Hepatocyte (in vitro differentiated cells): ENCODE results near the gene FIBP. TPM values are rescaled to one million over a fixed set of nuclear protein-coding genes. Genes with fewer than 3 reads are reported as not detected.

ENCODE experiments used
- DNase-seq: peaks from one replicate; pipeline ENCODE4 v3.0.0-alpha.2; 2016; ENCODE audit warnings: low spot score
- H2AFZ ChIP-seq: fragments of 200-600 bp; sonication (generic); 2 replicates; pipeline ENCODE4 v1.6.0; 2016; ENCODE audit warnings: antibody characterized with exemption, mild to moderate bottlenecking
- H3K27ac ChIP-seq: fragments of 200-600 bp; sonication (generic); 2 replicates; pipeline ENCODE4 v1.5.1; 2016; ENCODE audit warnings: mild to moderate bottlenecking
- H3K27me3 ChIP-seq: fragments of 200-600 bp; sonication (generic); 2 replicates; pipeline ENCODE4 v1.6.1; 2016
- H3K36me3 ChIP-seq: fragments of 200-600 bp; sonication (generic); replicated peaks from 2 replicates; pipeline ENCODE4 v1.5.1; 2016; ENCODE audit warnings: low read depth; ENCODE audit not compliant: insufficient read depth
- H3K4me1 ChIP-seq: fragments of 200-600 bp; sonication (generic); 2 replicates; pipeline ENCODE4 v1.5.1; 2016; ENCODE audit warnings: mild to moderate bottlenecking, moderate library complexity; ENCODE audit not compliant: insufficient read depth
- H3K4me2 ChIP-seq: fragments of 200-600 bp; sonication (generic); 2 replicates; pipeline ENCODE4 v1.6.0; 2016
- H3K4me3 ChIP-seq: fragments of 200-600 bp; sonication (generic); 2 replicates; pipeline ENCODE4 v1.5.1; 2016; ENCODE audit warnings: mild to moderate bottlenecking
- H3K79me2 ChIP-seq: fragments of 200-600 bp; sonication (generic); 2 replicates; pipeline ENCODE4 v1.6.0; 2017; ENCODE audit warnings: mild to moderate bottlenecking
- H3K9me2 ChIP-seq: fragments of 200-600 bp; sonication (generic); replicated peaks from 2 replicates; pipeline ENCODE4 v1.6.0; 2017; ENCODE audit warnings: mild to moderate bottlenecking; ENCODE audit not compliant: insufficient read depth
- H3K9me3 ChIP-seq: fragments of 200-600 bp; sonication (generic); 2 replicates; pipeline ENCODE4 v1.5.1; 2016; ENCODE audit warnings: low read depth, mild to moderate bottlenecking
- H4K20me1 ChIP-seq: fragments of 200-600 bp; sonication (generic); 2 replicates; pipeline ENCODE4 v1.6.0; 2016; ENCODE audit warnings: mild to moderate bottlenecking; ENCODE audit not compliant: insufficient read depth, poor library complexity, severe bottlenecking
- EZH2 ChIP-seq: fragments of 200-600 bp; sonication (generic); IDR thresholded peaks from 2 replicates; pipeline ENCODE4 v1.6.1; 2016; ENCODE audit warnings: antibody characterized with exemption, mild to moderate bottlenecking, borderline replicate concordance
- EZH2phosphoT487 ChIP-seq: fragments of 200-600 bp; sonication (generic); IDR thresholded peaks from one replicate; pipeline ENCODE4 v1.6.1; 2018; ENCODE audit warnings: antibody characterized with exemption, mild to moderate bottlenecking, low read depth, moderate library complexity; ENCODE audit not compliant: unreplicated experiment, severe bottlenecking
- WGBS: methylation state at CpG from one replicate; pipeline ENCODE4 v1.1.6; 2016; ENCODE audit warnings: low lambda C conversion rate; ENCODE audit errors: missing lambda C conversion rate; 5-methylcytosine and 5-hydroxymethylcytosine counted together
- polyA plus RNA-seq: library from polyadenylated mRNA; unstranded; fragments of >200 nt; fragmentation: Nextera tagmentation; extraction: Ambion mirVana; gene quantifications from 2 replicates; pipeline ENCODE4 v1.2.1, GENCODE V29; 2016
- total RNA-seq: library from RNA; depleted of rRNA; stranded (reverse); fragments of >200 nt; gene quantifications from 2 replicates; pipeline ENCODE4 v1.2.3, GENCODE V29; 2014
- TF ChIP-seq, protein P1 (sequence below): fragments of 200-600 bp; sonication (generic); IDR thresholded peaks from 2 replicates; pipeline ENCODE4 v1.5.1; 2016; ENCODE audit warnings: antibody characterized with exemption, mild to moderate bottlenecking; ENCODE audit not compliant: poor library complexity

FIBP gene
- total and polyA plus RNA-seq, 2 experiments from 2014 or later: 74.9 to 93.6 TPM

- Histone ChIP-seq H3K36me3 (no peaks in the 10 kb centered on the region), H3K4me1 (peaks cover 2% of the 10 kb centered on the region), H3K9me3 (no peaks in the 10 kb centered on the region), H3K27ac (no peak overlapping the region), H3K9me2 (no peaks in the 10 kb centered on the region), H3K4me3 (no peak overlapping the region), H3K79me2 (peaks cover 11% of the 10 kb centered on the region), H3K4me2 (no peak overlapping the region), H3K27me3 (no peaks in the 10 kb centered on the region), H2AFZ (no peak overlapping the region), H4K20me1 (no peaks in the 10 kb centered on the region)
- no peak for TF ChIP-seq EZH2phosphoT487
- TF ChIP-seq EZH2: no peak
- TF ChIP-seq, protein P1, sequence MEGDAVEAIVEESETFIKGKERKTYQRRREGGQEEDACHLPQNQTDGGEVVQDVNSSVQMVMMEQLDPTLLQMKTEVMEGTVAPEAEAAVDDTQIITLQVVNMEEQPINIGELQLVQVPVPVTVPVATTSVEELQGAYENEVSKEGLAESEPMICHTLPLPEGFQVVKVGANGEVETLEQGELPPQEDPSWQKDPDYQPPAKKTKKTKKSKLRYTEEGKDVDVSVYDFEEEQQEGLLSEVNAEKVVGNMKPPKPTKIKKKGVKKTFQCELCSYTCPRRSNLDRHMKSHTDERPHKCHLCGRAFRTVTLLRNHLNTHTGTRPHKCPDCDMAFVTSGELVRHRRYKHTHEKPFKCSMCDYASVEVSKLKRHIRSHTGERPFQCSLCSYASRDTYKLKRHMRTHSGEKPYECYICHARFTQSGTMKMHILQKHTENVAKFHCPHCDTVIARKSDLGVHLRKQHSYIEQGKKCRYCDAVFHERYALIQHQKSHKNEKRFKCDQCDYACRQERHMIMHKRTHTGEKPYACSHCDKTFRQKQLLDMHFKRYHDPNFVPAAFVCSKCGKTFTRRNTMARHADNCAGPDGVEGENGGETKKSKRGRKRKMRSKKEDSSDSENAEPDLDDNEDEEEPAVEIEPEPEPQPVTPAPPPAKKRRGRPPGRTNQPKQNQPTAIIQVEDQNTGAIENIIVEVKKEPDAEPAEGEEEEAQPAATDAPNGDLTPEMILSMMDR: no peak
- DNase-seq: no peak
- WGBS: 93% methylated on average over 21 of the region's 21 CpGs
These were observed 21.6 kb downstream of the FIBP start for GRCh38 chr11:65866509-65867283.

DNA sequence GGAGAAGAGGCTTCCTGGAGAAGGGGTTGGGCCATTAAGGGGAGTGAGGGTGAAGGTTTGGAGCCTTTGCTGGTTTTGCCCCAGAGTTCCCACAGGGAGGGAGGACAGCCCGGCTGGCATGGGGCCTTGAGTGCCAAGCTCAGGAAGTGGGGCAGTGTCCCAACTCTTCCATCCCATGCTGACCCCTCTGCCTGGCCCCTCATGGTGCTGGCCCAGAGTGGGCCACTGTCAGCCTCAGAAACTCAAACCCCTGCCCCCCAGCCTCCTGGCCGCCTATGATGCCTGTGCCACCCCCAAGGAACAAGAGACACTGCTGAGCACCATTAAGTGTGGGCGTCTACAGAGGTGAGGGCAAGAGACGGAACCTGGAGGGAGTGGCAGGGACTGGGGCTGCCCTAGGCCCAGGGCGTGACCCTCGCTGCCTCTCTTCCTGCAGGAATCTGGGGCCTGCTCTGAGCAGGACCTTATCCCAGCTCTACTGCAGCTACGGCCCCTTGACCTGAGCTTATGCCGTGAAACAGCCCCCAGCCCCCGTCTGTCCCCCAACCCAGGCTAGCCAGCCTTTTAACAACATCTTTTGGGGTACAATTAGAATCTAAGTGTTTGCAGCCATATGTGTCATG, 22.6 kb downstream of the FIBP start:
- WGBS: 95% methylated on average over 9 of the region's 9 CpGs
- Histone ChIP-seq H3K79me2 (peaks cover 21% of the 10 kb centered on the region), H3K4me2 (no peak overlapping the region), H2AFZ (no peak overlapping the region), H3K4me3 (no peak overlapping the region), H3K4me1 (peaks cover 9% of the 10 kb centered on the region), H3K27ac (no peak overlapping the region), H4K20me1 (no peaks in the 10 kb centered on the region), H3K9me2 (no peaks in the 10 kb centered on the region), H3K27me3 (no peaks in the 10 kb centered on the region), H3K9me3 (no peaks in the 10 kb centered on the region), H3K36me3 (no peaks in the 10 kb centered on the region)
- DNase-seq: no peak
- TF ChIP-seq, protein P1: no peak
- no peak for TF ChIP-seq EZH2phosphoT487

- no peaks in the 10 kb centered on the region for H3K36me3 ChIP-seq
- TF ChIP-seq EZH2phosphoT487 (no peak), EZH2 (no peak)
- TF ChIP-seq, protein P1: no peak
- peaks cover 21% of the 10 kb centered on the region for H3K79me2 ChIP-seq
- H3K9me3 ChIP-seq: no peaks in the 10 kb centered on the region
- H3K9me2 ChIP-seq: no peaks in the 10 kb centered on the region
- H3K27ac ChIP-seq: no peak overlapping the region
- H3K27me3 ChIP-seq: no peaks in the 10 kb centered on the region
- H3K4me1 ChIP-seq: peaks cover 9% of the 10 kb centered on the region
- no peaks in the 10 kb centered on the region for H4K20me1 ChIP-seq
- no peak overlapping the region for H3K4me3 ChIP-seq
- H3K4me2 ChIP-seq: no peak overlapping the region
- no peak for DNase-seq
- WGBS: 91% methylated on average over 18 of the region's 18 CpGs
- no peak overlapping the region for H2AFZ ChIP-seq
These were observed 23.4 kb downstream of the FIBP start for GRCh38 chr11:65864706-65865471.
